Umbilical cord (tissue), 2 donors: ENCODE data around the gene CDKN2D. TPM values are rescaled to one million over a fixed set of nuclear protein-coding genes. Genes with fewer than 3 reads are reported as not detected.

Experiments used
- DNase-seq: peaks from one replicate; pipeline ENCODE4 v3.0.0-alpha.2; 2015; ENCODE audit warnings: low spot score
- total RNA-seq: library from RNA; depleted of rRNA; stranded (reverse); fragments of >200 nt; gene quantifications from one replicate; pipeline ENCODE4 v1.2.3, GENCODE V29; 2014; ENCODE audit warnings: low replicate concordance; ENCODE audit not compliant: insufficient read depth

The CDKN2D gene
- total RNA-seq, 1 donor from 2014 or later, result 13.5 TPM

- no peak for DNase-seq
Measured at GRCh38 chr19:10520652-10521318, 48.0 kb downstream of the CDKN2D start.

GRCh38 chr19:10519421-10519820 lies 49.4 kb downstream of the CDKN2D start:
- DNase-seq, result no peak

- no peak for DNase-seq
Measured at GRCh38 chr19:10518444-10519361, 50.1 kb downstream of the CDKN2D start.

GRCh38 chr19:10517760-10518443 lies 50.9 kb downstream of the CDKN2D start:
- peak; percentile 53 for DNase-seq

- peak; percentile 48 for DNase-seq
Measured at GRCh38 chr19:10517361-10517759, 51.4 kb downstream of the CDKN2D start, which contains the start of gene S1PR5. TSS of gene S1PR5 (minus strand) at chr19:10517447. CDS start at chr19:10515011, 2,436 bp downstream.

- peak; percentile 19 for DNase-seq
Measured at GRCh38 chr19:10516671-10517286, 52.0 kb downstream of the CDKN2D start.

Other genes starting within 250 kb of the CDKN2D start
- gene RAVER1, start 235.4 kb downstream of the CDKN2D start, total RNA-seq, result 5.8 TPM
- 1.4 TPM for gene ICAM3, start 229.4 kb downstream of the CDKN2D start, total RNA-seq
- gene TYK2, start 188.4 kb downstream of the CDKN2D start, total RNA-seq, result 71.5 TPM
- gene CDC37, start 165.4 kb downstream of the CDKN2D start, total RNA-seq, result 73.9 TPM
- 4.3 TPM for gene PDE4A, start 148.4 kb downstream of the CDKN2D start, total RNA-seq
- 43.1 TPM for gene KEAP1, start 65.6 kb downstream of the CDKN2D start, total RNA-seq
- 7.5 TPM for gene S1PR5, start 51.5 kb downstream of the CDKN2D start, total RNA-seq
- 5.1 TPM for gene ATG4D, start 25.1 kb downstream of the CDKN2D start, total RNA-seq
- gene KRI1, start 3.0 kb downstream of the CDKN2D start, total RNA-seq, result 1.9 TPM
- gene AP1M2, start 18.3 kb upstream of the CDKN2D start, total RNA-seq, result 8.2 TPM
- gene SLC44A2, start 56.6 kb upstream of the CDKN2D start, total RNA-seq, result 34.7 TPM
- gene ILF3, start 85.4 kb upstream of the CDKN2D start, total RNA-seq, result 105 TPM
- 15.2 TPM for gene QTRT1, start 132.5 kb upstream of the CDKN2D start, total RNA-seq
- gene DNM2, start 149.1 kb upstream of the CDKN2D start, total RNA-seq, result 62.8 TPM